GM23338 (cell line): ENCODE data around the gene TTC28.

Experiments
- CREB1 ChIP-seq: fragments of 250-450 bp; sonication (Bioruptor Pico); IDR thresholded peaks from 2 replicates; pipeline ENCODE4 v1.5.0; 2020; ENCODE audit warnings: low read depth, mild to moderate bottlenecking, moderate library complexity
- CTCF ChIP-seq, 2 experiments: fragments of 200-600 bp in 1 of 2; sonication (generic) in 1 of 2; conservative IDR thresholded peaks; 2 replicates each; pipeline versions ENCODE4 v1.5.1 to v1.6.1; 2016 to 2017; ENCODE audit warnings: antibody characterized with exemption in 2 of 2, low read depth in 2 of 2, mild to moderate bottlenecking in 2 of 2, moderate library complexity in 1 of 2
- EZH2 ChIP-seq: fragments of 200-600 bp; sonication (generic); IDR thresholded peaks from one replicate; pipeline ENCODE4 v1.8.0; 2017; ENCODE audit warnings: antibody characterized with exemption, mild to moderate bottlenecking, low read depth; ENCODE audit not compliant: unreplicated experiment
- EZH2phosphoT487 ChIP-seq: fragments of 200-600 bp; sonication (generic); IDR thresholded peaks from one replicate; pipeline ENCODE4 v1.8.1; 2018; ENCODE audit warnings: antibody characterized with exemption; ENCODE audit not compliant: unreplicated experiment
- POLR2AphosphoS5 ChIP-seq: IDR thresholded peaks from 2 replicates; pipeline ENCODE4 v1.6.1; 2016; ENCODE audit warnings: antibody characterized with exemption, low read depth
- ZNF462 ChIP-seq: fragments of 250-450 bp; sonication (Bioruptor Pico); IDR thresholded peaks from 2 replicates; pipeline ENCODE4 v1.5.0; 2020; ENCODE audit warnings: mild to moderate bottlenecking, moderate library complexity
- TF ChIP-seq, protein P1 (sequence below): IDR thresholded peaks from one replicate; pipeline ENCODE4 v1.6.1; 2018; ENCODE audit warnings: antibody characterized with exemption; ENCODE audit not compliant: unreplicated experiment

DNA sequence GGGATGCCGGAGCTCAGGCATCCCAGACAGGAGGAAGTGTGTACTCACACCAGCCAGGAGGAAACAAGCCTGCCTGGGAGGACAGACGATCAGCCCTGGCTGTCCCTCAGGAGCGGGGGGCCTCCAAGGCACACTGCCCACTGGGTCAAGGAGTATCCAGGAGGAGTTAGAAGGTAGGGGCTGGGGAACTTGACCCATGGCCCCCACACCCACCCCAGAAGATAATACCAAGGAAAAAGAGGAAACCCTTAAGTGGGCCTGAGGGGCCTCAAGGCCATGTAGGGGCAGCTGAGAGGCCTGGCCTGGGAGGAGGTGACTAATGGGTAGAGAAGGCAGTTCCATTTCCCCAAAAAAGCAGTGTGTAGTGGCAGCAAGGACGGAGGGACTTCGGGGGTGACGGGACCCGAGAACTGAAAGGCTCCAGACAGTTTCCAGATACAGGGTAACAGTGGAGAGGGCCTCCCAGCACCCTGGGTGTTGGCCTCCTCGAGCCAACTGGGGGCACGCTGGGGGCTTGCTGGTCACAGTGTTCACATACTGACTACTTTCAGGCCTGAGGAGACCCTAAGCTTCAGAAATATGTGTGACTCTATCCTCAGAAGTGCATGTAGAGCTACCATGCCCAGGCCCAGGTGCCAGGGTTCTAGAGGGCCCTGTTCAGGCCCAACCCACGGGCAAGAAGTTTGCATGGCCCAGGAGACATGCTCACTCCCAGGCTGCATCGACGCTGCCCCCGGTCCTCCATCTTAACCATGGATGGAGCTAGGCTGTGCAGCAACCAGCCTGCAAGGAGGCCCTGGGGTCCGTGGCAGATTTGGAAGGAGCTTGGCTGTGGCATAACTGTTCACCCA, 684.9 kb downstream of the TTC28 start:
- TF ChIP-seq CREB1 (no peak), CTCF (conservative IDR thresholded peaks at IDR 0.05; ENCODE audit: low read depth in 2 of 2) (no peak), EZH2phosphoT487 (no peak), EZH2 (no peak), POLR2AphosphoS5 (no peak), ZNF462 (CRISPR knock-in tag) (no peak)
- TF ChIP-seq, protein P1, sequence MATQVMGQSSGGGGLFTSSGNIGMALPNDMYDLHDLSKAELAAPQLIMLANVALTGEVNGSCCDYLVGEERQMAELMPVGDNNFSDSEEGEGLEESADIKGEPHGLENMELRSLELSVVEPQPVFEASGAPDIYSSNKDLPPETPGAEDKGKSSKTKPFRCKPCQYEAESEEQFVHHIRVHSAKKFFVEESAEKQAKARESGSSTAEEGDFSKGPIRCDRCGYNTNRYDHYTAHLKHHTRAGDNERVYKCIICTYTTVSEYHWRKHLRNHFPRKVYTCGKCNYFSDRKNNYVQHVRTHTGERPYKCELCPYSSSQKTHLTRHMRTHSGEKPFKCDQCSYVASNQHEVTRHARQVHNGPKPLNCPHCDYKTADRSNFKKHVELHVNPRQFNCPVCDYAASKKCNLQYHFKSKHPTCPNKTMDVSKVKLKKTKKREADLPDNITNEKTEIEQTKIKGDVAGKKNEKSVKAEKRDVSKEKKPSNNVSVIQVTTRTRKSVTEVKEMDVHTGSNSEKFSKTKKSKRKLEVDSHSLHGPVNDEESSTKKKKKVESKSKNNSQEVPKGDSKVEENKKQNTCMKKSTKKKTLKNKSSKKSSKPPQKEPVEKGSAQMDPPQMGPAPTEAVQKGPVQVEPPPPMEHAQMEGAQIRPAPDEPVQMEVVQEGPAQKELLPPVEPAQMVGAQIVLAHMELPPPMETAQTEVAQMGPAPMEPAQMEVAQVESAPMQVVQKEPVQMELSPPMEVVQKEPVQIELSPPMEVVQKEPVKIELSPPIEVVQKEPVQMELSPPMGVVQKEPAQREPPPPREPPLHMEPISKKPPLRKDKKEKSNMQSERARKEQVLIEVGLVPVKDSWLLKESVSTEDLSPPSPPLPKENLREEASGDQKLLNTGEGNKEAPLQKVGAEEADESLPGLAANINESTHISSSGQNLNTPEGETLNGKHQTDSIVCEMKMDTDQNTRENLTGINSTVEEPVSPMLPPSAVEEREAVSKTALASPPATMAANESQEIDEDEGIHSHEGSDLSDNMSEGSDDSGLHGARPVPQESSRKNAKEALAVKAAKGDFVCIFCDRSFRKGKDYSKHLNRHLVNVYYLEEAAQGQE = no peak
